K562 (cell line): Measurements from ENCODE around the gene ROM1. TPM values are rescaled to one million over a fixed set of nuclear protein-coding genes. Genes with fewer than 3 reads are reported as not detected.

Experiments used
- AFF4 ChIP-seq: sonication (generic); formaldehyde crosslinking; IDR thresholded peaks from 2 replicates; pipeline ENCODE4 v1.8.0; 2023; ENCODE audit warnings: mild to moderate bottlenecking, missing genetic modification reagents
- DLX4 ChIP-seq: fragments of 250-450 bp; sonication (Bioruptor Pico); IDR thresholded peaks from 2 replicates; pipeline ENCODE4 v1.6.1; 2021; ENCODE audit warnings: mild to moderate bottlenecking
- ETV1 ChIP-seq: fragments of 450-650 bp; conservative IDR thresholded peaks from 2 replicates; pipeline ENCODE4 v1.6.1; 2016; ENCODE audit warnings: missing genetic modification characterization, control low read depth, low read depth, missing compliant biosample characterization
- ETV5 ChIP-seq: sonication (generic); formaldehyde crosslinking; IDR thresholded peaks from 2 replicates; pipeline ENCODE4 v1.4.0; 2020; ENCODE audit warnings: low read depth, mild to moderate bottlenecking, missing genetic modification reagents
- HLTF ChIP-seq: fragments of 450-650 bp; IDR thresholded peaks from 2 replicates; pipeline ENCODE4 v1.6.1; 2016
- KAT7 ChIP-seq: sonication (generic); formaldehyde crosslinking; IDR thresholded peaks from 2 replicates; pipeline ENCODE4 v1.8.0; 2022; ENCODE audit warnings: missing genetic modification reagents, mild to moderate bottlenecking, borderline replicate concordance
- KDM5B ChIP-seq: fragments of 200-600 bp; sonication (generic); IDR thresholded peaks from 2 replicates; pipeline ENCODE4 v1.6.1; 2012; ENCODE audit warnings: low read depth, mild to moderate bottlenecking, moderate library complexity, low read length, control low read depth, inconsistent platforms; ENCODE audit not compliant: insufficient replicate concordance
- KLF10 ChIP-seq: fragments of 250-450 bp; sonication (Bioruptor Pico); IDR thresholded peaks from 2 replicates; pipeline ENCODE4 v1.6.1; 2021; ENCODE audit warnings: matching md5 sums
- MAZ ChIP-seq, 2 experiments: fragments of 450-650 bp in 1 of 2; sonication (generic) in 1 of 2; formaldehyde crosslinking; IDR thresholded peaks in 1 of 2; conservative IDR thresholded peaks in 1 of 2; 2 replicates each; pipeline versions ENCODE4 v1.4.0 to v1.5.0; 2020; ENCODE audit warnings: mild to moderate bottlenecking in 1 of 2, missing genetic modification reagents in 1 of 2
- NCOA2 ChIP-seq, 2 experiments: fragments of 450-650 bp; IDR thresholded peaks; 2 replicates each; pipeline ENCODE4 v1.6.1; 2018; ENCODE audit warnings: mild to moderate bottlenecking in 2 of 2, moderate library complexity in 1 of 2; ENCODE audit not compliant: partially characterized antibody in 2 of 2
- PCBP2 ChIP-seq: fragments of 200-400 bp; formaldehyde crosslinking; IDR thresholded peaks from 2 replicates; pipeline ENCODE4 v1.6.1; 2018; ENCODE audit warnings: low read length, low read depth, mild to moderate bottlenecking, moderate library complexity; ENCODE audit not compliant: poor library complexity, severe bottlenecking
- PTTG1 ChIP-seq: fragments of 450-650 bp; IDR thresholded peaks from 2 replicates; pipeline ENCODE4 v1.6.1; 2016; ENCODE audit warnings: low read depth, mild to moderate bottlenecking, missing genetic modification characterization, missing compliant biosample characterization
- SFPQ ChIP-seq: fragments of 200-400 bp; formaldehyde crosslinking; IDR thresholded peaks from 2 replicates; pipeline ENCODE4 v1.6.1; 2017; ENCODE audit warnings: mild to moderate bottlenecking, low read depth, low read length, moderate library complexity
- SMARCA4 ChIP-seq: fragments of 450-650 bp; IDR thresholded peaks from 2 replicates; pipeline ENCODE4 v1.6.1; 2016
- TAL1 ChIP-seq: fragments of 450-650 bp; IDR thresholded peaks from 2 replicates; pipeline ENCODE4 v1.6.1; 2016; ENCODE audit warnings: mild to moderate bottlenecking
- THRA ChIP-seq: fragments of 450-650 bp; IDR thresholded peaks from 2 replicates; pipeline ENCODE4 v1.6.1; 2017; ENCODE audit warnings: mild to moderate bottlenecking, moderate library complexity
- ZFP1 ChIP-seq: fragments of 450-650 bp; formaldehyde crosslinking; IDR thresholded peaks from 2 replicates; pipeline ENCODE4 v1.4.0; 2020; ENCODE audit warnings: mild to moderate bottlenecking, mixed read lengths
- ZNF143 ChIP-seq: sonication (generic); formaldehyde crosslinking; IDR thresholded peaks from 2 replicates; pipeline ENCODE4 v1.9.0; 2022; ENCODE audit warnings: mild to moderate bottlenecking, missing genetic modification reagents
- ZNF197 ChIP-seq: fragments of 200-800 bp; sonication (Bioruptor generic); IDR thresholded peaks from 2 replicates; pipeline ENCODE4 v1.6.1; 2016; ENCODE audit warnings: low read depth, missing genetic modification characterization, missing compliant biosample characterization
- ZNF224 ChIP-seq: sonication (generic); formaldehyde crosslinking; IDR thresholded peaks from 2 replicates; pipeline ENCODE4 v1.8.0; 2022; ENCODE audit warnings: mild to moderate bottlenecking, missing genetic modification reagents
- ZNF561 ChIP-seq: fragments of 450-650 bp; formaldehyde crosslinking; conservative IDR thresholded peaks from 2 replicates; pipeline ENCODE4 v1.4.0; 2020; ENCODE audit warnings: mild to moderate bottlenecking, moderate library complexity
- polyA plus RNA-seq, 8 experiments: library from polyadenylated mRNA; depleted of rRNA in 4 of 8; stranded (reverse) in 5 of 8; unstranded in 3 of 8; fragments of >200 nt; fragmentation: Nextera tagmentation in 2 of 8; fragmentation: Illumina TruSeq in 1 of 8; extraction: Ambion mirVana in 2 of 8; extraction: Trizol in 1 of 8; gene quantifications; 2 replicates each; pipeline versions ENCODE4 v1.2.1 to v1.2.3, GENCODE V29; 2011 to 2014; ENCODE audit warnings: inconsistent platforms in 1 of 8, missing spikeins in 1 of 8
- total RNA-seq, 7 experiments: library from RNA; depleted of rRNA in 6 of 7; stranded (reverse); fragments of >200 nt in 6 of 7; fragmentation: Illumina TruSeq in 2 of 7; extraction: Trizol in 2 of 7; gene quantifications; 2 replicates each; pipeline versions ENCODE4 v1.2.1 to v1.2.3, GENCODE V29; 2011 to 2021; ENCODE audit warnings: low replicate concordance in 1 of 7

The ROM1 gene
- total and polyA plus RNA-seq, 9 of the 15 experiments (the other 6 are each of a cell fraction or from before 2014, with no cell fraction given), result 0.75 to 4.0 (median 2.6) TPM

GRCh38 chr11:62591448-62592145 is 21.5 kb upstream of the ROM1 start, which contains the start of gene TUT1 (continued):
- no peak for TF ChIP-seq ZFP1 (CRISPR knock-in tag)
- TF ChIP-seq MAZ (CRISPR knock-in tag; conservative IDR thresholded peaks at IDR 0.05 in 1 of 2, IDR thresholded peaks at IDR 0.05 in 1 of 2), result peak; percentile 70 to 91
- TF ChIP-seq ZNF143, result no peak
- TF ChIP-seq SMARCA4, result 0 out of 2 replicates have a peak, but pooled peaks have one; percentile 20
- no peak for TF ChIP-seq ZNF197 (CRISPR knock-in tag)
- no peak for TF ChIP-seq THRA
- TF ChIP-seq DLX4 (CRISPR knock-in tag), result no peak
- no peak; the same call in 1 of the 2 replicates for TF ChIP-seq AFF4 (CRISPR knock-in tag)
- TF ChIP-seq KDM5B, result peak; percentile 60
- no peak for TF ChIP-seq TAL1
- no peak for TF ChIP-seq PCBP2
- no peak for TF ChIP-seq KLF10 (CRISPR knock-in tag)
- no peak for TF ChIP-seq SFPQ
- TF ChIP-seq KAT7, result no peak
- TF ChIP-seq ZNF224 (CRISPR knock-in tag), result no peak
- TF ChIP-seq ETV5, result peak; percentile 81
- TF ChIP-seq HLTF, result no peak; the same call in 1 of the 2 replicates
- TF ChIP-seq PTTG1 (tag), result no peak
- TF ChIP-seq NCOA2 (IDR thresholded peaks at IDR 0.05; ENCODE audit: partially characterized antibody in 2 of 2), result no peak
- TF ChIP-seq ZNF561 (CRISPR knock-in tag), result no peak
- TF ChIP-seq ETV1 (tag), result peak; percentile 94
